HCT116 (cell line): ENCODE data around the gene FBXO15. TPM values are rescaled to one million over a fixed set of nuclear protein-coding genes. Genes with fewer than 3 reads are reported as not detected.

ENCODE experiments used
- ATAC-seq: fragments of 200-7000 bp; cut with Tn5 transposase; 2 replicates; pipeline ENCODE4 v1.9.1; 2020; ENCODE audit warnings: mild to moderate bottlenecking, moderate library complexity
- BruUV-seq: library from RNA; stranded (reverse); fragments of 400-500 nt; replicated peaks from 2 replicates; lab custom pipeline; 2021; lab: Mats Ljungman, UMichigan
- CTCF ChIA-PET: fragments of 300-600 bp; sonication (Branson Sonifier 250); formaldehyde crosslinking; loops from one replicate; lab custom pipeline; 2021; ENCODE audit warnings: antibody characterized with exemption; lab: Charles Lee
- POLR2A ChIA-PET: fragments of 300-600, 350-600 bp; sonication (Branson Sonifier 250); formaldehyde crosslinking; loops from one replicate; lab custom pipeline; 2021; ENCODE audit warnings: antibody characterized with exemption; lab: Charles Lee
- RAD21 ChIA-PET, 2 experiments: fragments of 300-600 bp; sonication (Branson Sonifier 250); formaldehyde crosslinking; loops; one replicate each; lab custom pipeline; 2023; ENCODE audit warnings: low total read pairs in 2 of 2; ENCODE audit not compliant: uncharacterized antibody in 2 of 2, unreplicated experiment in 2 of 2, low non-redundant PET in 1 of 2; lab: Charles Lee
- DNase-seq: peaks from one replicate; pipeline ENCODE4 v3.0.0-alpha.2; 2010; ENCODE audit warnings: low read depth, low spot score
- H2AFZ ChIP-seq: fragments of 200-600 bp; shearing (Covaris generic), sonication (generic); 2 replicates; pipeline ENCODE4 v1.6.1; 2017; ENCODE audit warnings: low read depth, mixed run types, mixed read lengths, antibody characterized with exemption, low read length; ENCODE audit not compliant: poor library complexity, severe bottlenecking
- H3K27ac ChIP-seq: 2 replicates; pipeline ENCODE4 v1.5.1; 2012; ENCODE audit warnings: low read depth, low read length
- H3K27me3 ChIP-seq: fragments of 200-600 bp; sonication (generic); 2 replicates; pipeline ENCODE4 v1.6.1; 2016; ENCODE audit warnings: mixed run types, low read length, mixed read lengths; ENCODE audit not compliant: insufficient read depth
- H3K36me3 ChIP-seq, 2 experiments: fragments of 200-500 bp in 1 of 2; fragments of 200-600 bp in 1 of 2; sonication (Bioruptor generic) in 1 of 2; sonication (generic) in 1 of 2; 2 replicates each; pipeline versions ENCODE4 v1.5.1 to v1.6.1; 2014 to 2016; ENCODE audit warnings: low read length in 2 of 2, inconsistent platforms in 1 of 2, mixed read lengths in 1 of 2, mixed run types in 1 of 2; ENCODE audit not compliant: insufficient read depth in 2 of 2, control insufficient read depth in 1 of 2
- H3K4me1 ChIP-seq, 2 experiments: fragments of 200-600 bp in 1 of 2; sonication (generic) in 1 of 2; 2 replicates each; pipeline versions ENCODE4 v1.5.1 to v1.6.1; 2012 to 2017; ENCODE audit warnings: low read length in 2 of 2, inconsistent platforms in 1 of 2, mild to moderate bottlenecking in 1 of 2, mixed read lengths in 1 of 2, mixed run types in 1 of 2, moderate library complexity in 1 of 2; ENCODE audit not compliant: insufficient read depth in 2 of 2, control insufficient read depth in 1 of 2
- H3K4me2 ChIP-seq: fragments of 200-600 bp; sonication (generic); 2 replicates; pipeline ENCODE4 v1.6.1; 2017; ENCODE audit warnings: mixed run types, low read length, mixed read lengths
- H3K4me3 ChIP-seq, 2 experiments: fragments of 200-600 bp in 1 of 2; sonication (generic) in 1 of 2; replicated peaks in 1 of 2; 2 replicates each; pipeline ENCODE4 v1.5.1; 2011 to 2016; ENCODE audit warnings: low read length in 2 of 2, control low read depth in 1 of 2, low read depth in 1 of 2, mild to moderate bottlenecking in 1 of 2, mixed read lengths in 1 of 2, mixed run types in 1 of 2
- H3K79me2 ChIP-seq: fragments of 200-600 bp; sonication (generic); 2 replicates; pipeline ENCODE4 v1.6.1; 2017; ENCODE audit warnings: mild to moderate bottlenecking, mixed run types, low read length, moderate library complexity, mixed read lengths; ENCODE audit not compliant: insufficient read depth
- H3K9ac ChIP-seq: fragments of 200-600 bp; sonication (generic); 2 replicates; pipeline ENCODE4 v1.6.1; 2016; ENCODE audit warnings: low read length, mixed read lengths
- H3K9me2 ChIP-seq: fragments of 200-600 bp; sonication (generic), shearing (Covaris generic); 2 replicates; pipeline ENCODE4 v1.6.1; 2017; ENCODE audit warnings: mixed run types, mild to moderate bottlenecking, moderate library complexity; ENCODE audit not compliant: insufficient read depth
- H3K9me3 ChIP-seq, 2 experiments: fragments of 200-500 bp in 1 of 2; fragments of 200-600 bp in 1 of 2; sonication (Bioruptor generic) in 1 of 2; sonication (generic) in 1 of 2; 2 replicates each; pipeline ENCODE4 v1.6.1; 2014 to 2017; ENCODE audit warnings: low read length in 2 of 2, mixed read lengths in 2 of 2, inconsistent platforms in 1 of 2, low read depth in 1 of 2, mild to moderate bottlenecking in 1 of 2, mixed run types in 1 of 2, moderate library complexity in 1 of 2; ENCODE audit not compliant: control insufficient read depth in 1 of 2, insufficient read depth in 1 of 2
- H4K20me1 ChIP-seq: fragments of 200-600 bp; sonication (generic), shearing (Covaris generic); 2 replicates; pipeline ENCODE4 v1.6.1; 2017; ENCODE audit warnings: mixed run types, mild to moderate bottlenecking, moderate library complexity; ENCODE audit not compliant: insufficient read depth
- ATF3 ChIP-seq: IDR thresholded peaks from 2 replicates; pipeline ENCODE4 v1.6.1; 2012
- CEBPB ChIP-seq: IDR thresholded peaks from 2 replicates; pipeline ENCODE4 v1.6.1; 2012; ENCODE audit warnings: low read depth
- CTCF ChIP-seq, 3 experiments: fragments of 200-600 bp in 1 of 3; sonication (generic) in 1 of 3; IDR thresholded peaks in 2 of 3; conservative IDR thresholded peaks in 1 of 3; 2 replicates each; pipeline ENCODE4 v1.5.1; 2012 to 2017; ENCODE audit warnings: low read depth in 2 of 3, low read length in 2 of 3, antibody characterized with exemption in 1 of 3, borderline replicate concordance in 1 of 3, control low read depth in 1 of 3, mild to moderate bottlenecking in 1 of 3, mixed read lengths in 1 of 3, mixed run types in 1 of 3, moderate library complexity in 1 of 3; ENCODE audit not compliant: insufficient read depth in 1 of 3
- EGR1 ChIP-seq: IDR thresholded peaks from 2 replicates; pipeline ENCODE4 v1.6.1; 2012; ENCODE audit warnings: low read depth
- ELF1 ChIP-seq: IDR thresholded peaks from 2 replicates; pipeline ENCODE4 v1.6.1; 2012; ENCODE audit warnings: low read depth, borderline replicate concordance
- EZH2 ChIP-seq: fragments of 200-600 bp; sonication (generic); IDR thresholded peaks from 2 replicates; pipeline ENCODE4 v1.6.1; 2017; ENCODE audit warnings: antibody characterized with exemption, mixed run types
- EZH2phosphoT487 ChIP-seq: fragments of 200-600 bp; IDR thresholded peaks from 2 replicates; pipeline ENCODE4 v1.6.1; 2018; ENCODE audit warnings: antibody characterized with exemption, borderline replicate concordance
- JUND ChIP-seq: IDR thresholded peaks from 2 replicates; pipeline ENCODE4 v1.6.1; 2012
- POLR2AphosphoS5 ChIP-seq: IDR thresholded peaks from 2 replicates; pipeline ENCODE4 v1.6.1; 2011; ENCODE audit warnings: mild to moderate bottlenecking, low read depth, low read length, moderate library complexity
- SIN3A ChIP-seq: IDR thresholded peaks from 2 replicates; pipeline ENCODE4 v1.6.1; 2012; ENCODE audit warnings: low read depth
- SP1 ChIP-seq: IDR thresholded peaks from 2 replicates; pipeline ENCODE4 v1.6.1; 2012; ENCODE audit warnings: low read depth
- SRF ChIP-seq: IDR thresholded peaks from 2 replicates; pipeline ENCODE4 v1.6.1; 2012; ENCODE audit warnings: low read depth
- YY1 ChIP-seq: IDR thresholded peaks from 2 replicates; pipeline ENCODE4 v1.6.1; 2011; ENCODE audit warnings: low read length, low read depth, moderate library complexity, mild to moderate bottlenecking; ENCODE audit not compliant: insufficient replicate concordance; ENCODE audit errors: extremely low read depth
- ZFX ChIP-seq: fragments of 450-650 bp; IDR thresholded peaks from 2 replicates; pipeline ENCODE4 v1.6.1; 2017
- ZNF274 ChIP-seq: fragments of 200-500 bp; sonication (Bioruptor generic); IDR thresholded peaks from 2 replicates; pipeline ENCODE4 v1.6.1; 2014; ENCODE audit warnings: mild to moderate bottlenecking, low read depth, low read length, inconsistent platforms
- intact Hi-C: fragments of 100-400 bp; cut with micrococcal nuclease; formaldehyde crosslinking; loops from 2 replicates; pipeline ENCODE4 v1.10.0; 2022
- total RNA-seq: library from RNA; stranded (reverse); gene quantifications from one replicate; pipeline ENCODE4 v1.2.1, GENCODE V29; 2021; ENCODE audit not compliant: unreplicated experiment

The FBXO15 gene
- total RNA-seq, 1 experiment from 2014 or later, result 1.1 TPM

GRCh38 chr18:74185860-74186259 lies 38.2 kb upstream of the FBXO15 start:
- BruUV-seq, result no TSS peak
- H3K4me1 ChIP-seq, result no peaks in the 10 kb centered on the region
- TF ChIP-seq SP1 (no peak), ATF3 (no peak), CEBPB (no peak), ELF1 (no peak), CTCF (IDR thresholded peaks at IDR 0.05 in 2 of 3, conservative IDR thresholded peaks at IDR 0.05 in 1 of 3; ENCODE audit: borderline replicate concordance in 1 of 3, insufficient read depth in 1 of 3, low read depth in 2 of 3, low read length in 2 of 3) (no peak), ZFX (no peak), ZNF274 (no peak)
- DNase-seq (no peak), ATAC-seq (no peak)
- CTCF ChIA-PET, result no interaction called here
- no peak overlapping the region for H2AFZ ChIP-seq
- H3K4me2 ChIP-seq, result no peak overlapping the region
- no peaks in the 10 kb centered on the region for H3K79me2 ChIP-seq
- no peaks in the 10 kb centered on the region for H3K9me2 ChIP-seq
- peaks cover 27% of the 10 kb centered on the region for H3K27me3 ChIP-seq
- H3K36me3 ChIP-seq, result no peaks in the 10 kb centered on the region
- POLR2A ChIA-PET, result no interaction called here
- H4K20me1 ChIP-seq, result no peaks in the 10 kb centered on the region
- H3K27ac ChIP-seq, result no peak overlapping the region
- H3K4me3 ChIP-seq, result no peak overlapping the region
- intact Hi-C loops, result no loop called here
- RAD21 ChIA-PET, result no interaction called here
- H3K9ac ChIP-seq, result no peak overlapping the region
- H3K9me3 ChIP-seq, result no peaks in the 10 kb centered on the region

- Histone ChIP-seq H3K27ac (no peak overlapping the region), H3K4me3 (no peak overlapping the region), H3K9me2 (no peaks in the 10 kb centered on the region), H2AFZ (no peak overlapping the region), H3K9ac (no peak overlapping the region), H3K4me1 (no peaks in the 10 kb centered on the region), H3K36me3 (no peaks in the 10 kb centered on the region), H3K4me2 (no peak overlapping the region), H3K27me3 (peaks cover 28% of the 10 kb centered on the region), H3K9me3 (no peaks in the 10 kb centered on the region), H4K20me1 (no peaks in the 10 kb centered on the region), H3K79me2 (no peaks in the 10 kb centered on the region)
- intact Hi-C loops, result no loop called here
- no TSS peak for BruUV-seq
- ChIA-PET CTCF (no interaction called here), RAD21 (no interaction called here), POLR2A (no interaction called here)
- DNase-seq, result no peak
- ATAC-seq, result no peak
- no peak for TF ChIP-seq CEBPB
- no peak for TF ChIP-seq SIN3A
- no peak for TF ChIP-seq EZH2phosphoT487
- TF ChIP-seq POLR2AphosphoS5, result no peak
- no peak for TF ChIP-seq EGR1
- no peak for TF ChIP-seq CTCF (IDR thresholded peaks at IDR 0.05 in 2 of 3, conservative IDR thresholded peaks at IDR 0.05 in 1 of 3; ENCODE audit: borderline replicate concordance in 1 of 3, insufficient read depth in 1 of 3, low read depth in 2 of 3, low read length in 2 of 3)
- no peak for TF ChIP-seq SRF
- TF ChIP-seq JUND, result no peak
- no peak for TF ChIP-seq YY1
- TF ChIP-seq EZH2, result no peak
These were observed 37.2 kb upstream of the FBXO15 start for GRCh38 chr18:74184875-74185274.
